ENCODE measurements around the gene MAGI2. TPM values are rescaled to one million over a fixed set of nuclear protein-coding genes. Genes with fewer than 3 reads are reported as not detected.
"Not testable (repeated sequence)": the region's sequence is repeated elsewhere in the genome, so short reads cannot be mapped to it uniquely, and the experiment has no call there.

The MAGI2 gene
- total RNA-seq, 6 experiments from 2014 or later, result 7.1 to 9.8 (median 8.5) TPM

GRCh38 chr7:78514634-78515033, 938.8 kb downstream of the MAGI2 start:
- no peak overlapping the region for H3K4me3 Mint-ChIP-seq
- no peak overlapping the region for H3K27ac Mint-ChIP-seq
- peaks cover 7% of the 10 kb centered on the region; the same call in 1 of the 2 replicates for H3K4me1 Mint-ChIP-seq (ENCODE audit: low read depth)
- H3K27me3 Mint-ChIP-seq (ENCODE audit: insufficient read depth), result no peaks in the 10 kb centered on the region
- H3K9me3 Mint-ChIP-seq, result no peaks in the 10 kb centered on the region
- no peak for TF ChIP-seq CTCF (IDR thresholded peaks at IDR 0.05)
- no peaks in the 10 kb centered on the region for H3K36me3 Mint-ChIP-seq (ENCODE audit: low read depth)
- DNase-seq, result no peak

- H3K4me1 Mint-ChIP-seq (ENCODE audit: low read depth), result peaks cover 7% of the 10 kb centered on the region; the same call in 1 of the 2 replicates
- no peak overlapping the region for H3K4me3 Mint-ChIP-seq
- TF ChIP-seq CTCF (IDR thresholded peaks at IDR 0.05), result peak; percentile 87
- no peak overlapping the region for H3K27ac Mint-ChIP-seq
- no peaks in the 10 kb centered on the region for H3K9me3 Mint-ChIP-seq
- H3K27me3 Mint-ChIP-seq (ENCODE audit: insufficient read depth), result no peaks in the 10 kb centered on the region
- DNase-seq, result peak; percentile 55
- H3K36me3 Mint-ChIP-seq (ENCODE audit: low read depth), result no peaks in the 10 kb centered on the region
Measured at GRCh38 chr7:78510580-78511188, 942.8 kb downstream of the MAGI2 start.

GRCh38 chr7:78503301-78503700, 950.2 kb downstream of the MAGI2 start:
- not testable (repeated sequence) for DNase-seq; H3K27me3 Mint-ChIP-seq (ENCODE audit: insufficient read depth)

GRCh38 chr7:78501064-78501463, 952.4 kb downstream of the MAGI2 start:
- peaks cover 17% of the 10 kb centered on the region for H3K4me1 Mint-ChIP-seq (ENCODE audit: low read depth)
- no peak for DNase-seq
- no peaks in the 10 kb centered on the region for H3K9me3 Mint-ChIP-seq
- H3K4me3 Mint-ChIP-seq, result no peak overlapping the region
- no peaks in the 10 kb centered on the region; the same call in 1 of the 2 replicates for H3K36me3 Mint-ChIP-seq (ENCODE audit: low read depth)
- no peak overlapping the region for H3K27ac Mint-ChIP-seq
- TF ChIP-seq CTCF (IDR thresholded peaks at IDR 0.05), result no peak
- no peaks in the 10 kb centered on the region for H3K27me3 Mint-ChIP-seq (ENCODE audit: insufficient read depth)

More at GRCh38 chr7:78503301-78503700, 950.2 kb downstream of the MAGI2 start:
- not testable (repeated sequence) for H3K27ac Mint-ChIP-seq; H3K9me3 Mint-ChIP-seq; H3K4me3 Mint-ChIP-seq; H3K36me3 Mint-ChIP-seq (ENCODE audit: low read depth)
- peaks cover 17% of the 10 kb centered on the region for H3K4me1 Mint-ChIP-seq (ENCODE audit: low read depth)

GRCh38 chr7:78499971-78500370, 953.5 kb downstream of the MAGI2 start:
- Mint-ChIP-seq H3K36me3 (ENCODE audit: low read depth) (no peaks in the 10 kb centered on the region; the same call in 1 of the 2 replicates), H3K27ac (no peak overlapping the region), H3K4me3 (no peak overlapping the region), H3K9me3 (no peaks in the 10 kb centered on the region), H3K27me3 (ENCODE audit: insufficient read depth) (no peaks in the 10 kb centered on the region), H3K4me1 (ENCODE audit: low read depth) (peaks cover 17% of the 10 kb centered on the region)
- peak; percentile 27 for DNase-seq
- no peak for TF ChIP-seq CTCF (IDR thresholded peaks at IDR 0.05)

GRCh38 chr7:78499283-78499682, 954.2 kb downstream of the MAGI2 start:
- no peaks in the 10 kb centered on the region for H3K9me3 Mint-ChIP-seq

More at GRCh38 chr7:78499283-78499682, 954.2 kb downstream of the MAGI2 start:
- Mint-ChIP-seq H3K27me3 (ENCODE audit: insufficient read depth) (no peaks in the 10 kb centered on the region), H3K36me3 (ENCODE audit: low read depth) (no peaks in the 10 kb centered on the region; the same call in 1 of the 2 replicates), H3K27ac (no peak overlapping the region; the same call in 1 of the 2 replicates), H3K4me3 (no peak overlapping the region; the same call in 1 of the 2 replicates), H3K4me1 (ENCODE audit: low read depth) (peaks cover 17% of the 10 kb centered on the region)
- no peak for TF ChIP-seq CTCF (IDR thresholded peaks at IDR 0.05)
- peak; percentile 35 for DNase-seq

Data from HFFc6 (cell line).